ENCODE results near the gene SLC25A6. TPM values are rescaled to one million over a fixed set of nuclear protein-coding genes. Genes with fewer than 3 reads are reported as not detected.
A peak's percentile ranks its signal among the peaks of the same experiment; 100 is the strongest.
"Not testable (repeated sequence)": the region's sequence is repeated elsewhere in the genome, so short reads cannot be mapped to it uniquely, and the experiment has no call there.

The SLC25A6 gene
- total RNA-seq, 6 experiments from 2014 or later, result 44.3 to 87.8 (median 57.0) TPM

DNA sequence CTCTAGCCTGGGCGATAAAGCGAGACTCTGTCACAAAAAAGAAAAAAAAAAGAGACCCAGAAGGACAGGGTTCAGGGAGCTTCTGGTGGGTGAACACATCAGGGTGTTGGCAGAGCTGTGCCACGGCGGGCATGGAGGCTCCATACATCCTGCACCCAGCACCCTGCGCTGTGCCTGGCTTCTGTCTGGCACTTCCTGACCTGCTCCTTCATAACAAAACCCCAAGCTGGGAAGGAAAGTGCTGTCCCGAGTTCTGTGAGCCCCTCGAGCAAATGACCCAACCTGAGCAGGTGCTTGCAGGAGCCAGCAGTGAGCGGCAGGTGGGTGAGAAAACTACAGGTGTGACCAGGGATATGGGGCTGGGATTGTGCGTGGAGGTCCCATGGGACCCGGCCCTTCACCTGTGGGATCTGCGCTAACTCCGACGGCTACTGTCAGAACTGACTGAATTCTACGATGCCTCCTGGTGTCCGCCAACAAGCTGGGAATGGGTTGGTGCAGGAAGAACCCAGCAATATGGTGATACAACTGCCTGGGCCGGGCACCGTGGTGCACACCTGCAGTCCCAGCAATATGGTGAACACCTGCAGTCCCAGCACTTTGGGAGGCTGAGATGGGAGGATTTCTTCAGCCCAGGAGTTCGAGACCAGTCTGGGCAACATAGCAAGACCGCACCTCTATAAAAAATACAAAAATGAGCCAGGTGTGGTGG, 41.9 kb upstream of the SLC25A6 start:
- TF ChIP-seq POLR2A (IDR thresholded peaks at IDR 0.05), result no peak
- TF ChIP-seq, protein P1, sequence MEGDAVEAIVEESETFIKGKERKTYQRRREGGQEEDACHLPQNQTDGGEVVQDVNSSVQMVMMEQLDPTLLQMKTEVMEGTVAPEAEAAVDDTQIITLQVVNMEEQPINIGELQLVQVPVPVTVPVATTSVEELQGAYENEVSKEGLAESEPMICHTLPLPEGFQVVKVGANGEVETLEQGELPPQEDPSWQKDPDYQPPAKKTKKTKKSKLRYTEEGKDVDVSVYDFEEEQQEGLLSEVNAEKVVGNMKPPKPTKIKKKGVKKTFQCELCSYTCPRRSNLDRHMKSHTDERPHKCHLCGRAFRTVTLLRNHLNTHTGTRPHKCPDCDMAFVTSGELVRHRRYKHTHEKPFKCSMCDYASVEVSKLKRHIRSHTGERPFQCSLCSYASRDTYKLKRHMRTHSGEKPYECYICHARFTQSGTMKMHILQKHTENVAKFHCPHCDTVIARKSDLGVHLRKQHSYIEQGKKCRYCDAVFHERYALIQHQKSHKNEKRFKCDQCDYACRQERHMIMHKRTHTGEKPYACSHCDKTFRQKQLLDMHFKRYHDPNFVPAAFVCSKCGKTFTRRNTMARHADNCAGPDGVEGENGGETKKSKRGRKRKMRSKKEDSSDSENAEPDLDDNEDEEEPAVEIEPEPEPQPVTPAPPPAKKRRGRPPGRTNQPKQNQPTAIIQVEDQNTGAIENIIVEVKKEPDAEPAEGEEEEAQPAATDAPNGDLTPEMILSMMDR (IDR thresholded peaks at IDR 0.05), result no peak
- H3K9me3 ChIP-seq, result no peaks in the 10 kb centered on the region
- peaks cover 0 to 2% (median 0%) of the 10 kb centered on the region in 4 donors for H3K36me3 ChIP-seq
- no peaks in the 10 kb centered on the region for H3K4me1 ChIP-seq
- DNase-seq, result peak in 1 of 3 donors; percentile 40
- peak in 1 of 4 donors; percentile 20 for ATAC-seq
- intact Hi-C loops (cut with DNase I), result no loop called here
- H3K27ac ChIP-seq, result no peak overlapping the region
- 90% methylated on average over 5 of the region's 19 CpGs for WGBS (ENCODE audit: insufficient coverage, low coverage, low lambda C conversion rate, missing lambda C conversion rate)
- H3K4me3 ChIP-seq, result no peak overlapping the region
- H3K27me3 ChIP-seq, result no peaks in the 10 kb centered on the region

DNA sequence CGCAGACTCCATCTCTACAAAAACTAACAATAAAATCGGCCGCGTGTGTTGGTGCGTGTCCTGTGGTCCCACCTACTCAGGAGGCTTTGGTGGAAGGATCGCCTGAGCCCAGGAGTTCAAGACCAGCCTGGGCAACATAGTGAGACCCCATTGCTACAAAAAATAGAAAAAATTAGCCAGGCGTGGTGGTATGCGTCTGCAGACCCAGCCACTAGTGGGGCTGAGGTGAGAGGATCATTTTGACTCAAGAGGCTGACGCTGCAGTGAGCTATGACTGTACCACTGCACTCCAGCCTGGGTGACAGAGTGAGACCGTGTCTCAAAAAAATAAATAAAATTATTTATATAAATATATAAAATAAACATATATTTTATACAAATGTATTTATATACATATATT, 38.5 kb upstream of the SLC25A6 start:
- ATAC-seq (no peak), DNase-seq (no peak)
- no peak for TF ChIP-seq POLR2A (IDR thresholded peaks at IDR 0.05)
- TF ChIP-seq, protein P1 (IDR thresholded peaks at IDR 0.05), result no peak
- no peaks in the 10 kb centered on the region for H3K9me3 ChIP-seq
- H3K4me1 ChIP-seq, result no peaks in the 10 kb centered on the region
- no peaks in the 10 kb centered on the region for H3K27me3 ChIP-seq
- H3K36me3 ChIP-seq, result peaks cover 0 to 1% (median 0%) of the 10 kb centered on the region in 4 donors
- H3K27ac ChIP-seq, result no peak overlapping the region
- intact Hi-C loops (cut with DNase I), result no loop called here
- no peak overlapping the region for H3K4me3 ChIP-seq
- WGBS (ENCODE audit: insufficient coverage, low coverage, low lambda C conversion rate, missing lambda C conversion rate), result 93% methylated on average over 8 of the region's 10 CpGs

DNA sequence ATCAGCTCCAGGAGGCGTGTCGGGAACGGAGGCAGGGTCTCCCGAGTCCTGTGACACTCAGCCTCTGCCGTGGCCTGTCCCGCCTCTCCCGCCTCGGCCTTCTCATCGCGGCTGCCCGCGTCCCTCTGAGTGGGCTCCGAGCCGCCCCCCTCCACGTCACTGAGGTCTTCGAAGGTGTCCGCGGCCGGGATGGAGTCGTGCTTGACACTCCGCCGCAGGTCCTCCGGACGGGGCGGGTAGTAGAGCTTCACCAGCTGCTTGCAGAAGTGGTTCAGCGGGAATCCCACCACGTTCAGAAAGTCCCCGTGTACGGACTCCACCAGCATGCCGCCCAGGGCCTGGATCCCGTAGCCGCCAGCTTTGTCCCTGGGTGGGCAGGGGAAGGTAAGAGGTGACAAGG, 35.8 kb upstream of the SLC25A6 start:
- no peak for DNase-seq
- Histone ChIP-seq H3K36me3 (peaks cover 0 to 1% (median 0%) of the 10 kb centered on the region in 4 donors), H3K9me3 (no peaks in the 10 kb centered on the region), H3K4me3 (no peak overlapping the region), H3K27me3 (no peaks in the 10 kb centered on the region), H3K27ac (no peak overlapping the region), H3K4me1 (no peaks in the 10 kb centered on the region)
- peak in 1 of 4 donors; percentile 9 for ATAC-seq
- intact Hi-C loops (cut with DNase I), result no loop called here
- WGBS (ENCODE audit: insufficient coverage, low coverage, low lambda C conversion rate, missing lambda C conversion rate), result 100% methylated on average over 6 of the region's 32 CpGs
- TF ChIP-seq, protein P1 (IDR thresholded peaks at IDR 0.05), result no peak
- no peak for TF ChIP-seq POLR2A (IDR thresholded peaks at IDR 0.05)

DNA sequence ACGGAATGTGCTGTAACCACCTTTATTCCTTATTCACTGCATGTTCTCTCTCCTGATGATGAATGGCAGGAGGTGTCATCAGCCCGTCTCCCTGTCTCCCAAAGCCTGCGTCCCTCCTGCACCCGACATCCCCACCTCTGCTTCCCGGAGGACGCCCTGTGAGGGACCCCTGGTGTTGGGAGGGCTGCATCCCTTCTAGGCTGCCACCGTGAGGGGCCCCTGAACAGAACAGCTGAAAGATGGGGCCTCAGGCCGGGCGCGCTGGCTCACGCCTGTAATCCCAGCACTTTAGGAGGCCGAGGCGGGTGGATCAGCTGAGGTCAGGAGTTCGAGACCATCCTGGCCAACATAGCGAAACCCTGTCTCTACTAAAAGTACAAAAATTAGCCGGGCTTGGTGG, 34.4 kb upstream of the SLC25A6 start:
- H3K27me3 ChIP-seq; ATAC-seq; DNase-seq; H3K4me1 ChIP-seq; H3K27ac ChIP-seq; H3K9me3 ChIP-seq; intact Hi-C loops (cut with DNase I); H3K36me3 ChIP-seq; H3K4me3 ChIP-seq: not testable (repeated sequence)
- WGBS (ENCODE audit: insufficient coverage, low coverage, low lambda C conversion rate, missing lambda C conversion rate), result 100% methylated on average over 10 of the region's 16 CpGs

DNA sequence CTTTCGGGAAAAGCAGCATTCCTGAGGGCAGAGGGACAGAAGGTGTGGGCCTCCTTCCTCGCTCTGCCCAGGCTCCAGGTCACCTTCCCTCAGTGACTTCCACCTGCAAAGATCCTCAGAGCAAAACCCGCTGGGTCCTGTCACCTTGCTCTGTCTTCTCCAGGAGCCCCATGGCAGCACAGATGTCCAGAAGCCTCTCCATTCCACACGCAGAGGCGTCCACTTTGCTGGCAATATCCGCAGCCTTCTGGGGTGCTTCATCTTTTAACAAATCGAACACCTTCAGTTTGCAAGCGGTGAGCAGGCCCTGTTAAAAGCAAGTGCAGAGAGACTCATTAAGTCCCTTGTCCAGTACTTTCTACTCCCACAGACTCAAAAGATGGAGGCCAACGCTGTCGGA, 33.5 kb upstream of the SLC25A6 start:
- Histone ChIP-seq H3K27ac (no peak overlapping the region), H3K36me3 (peaks cover 0 to 3% (median 0%) of the 10 kb centered on the region in 4 donors), H3K27me3 (no peaks in the 10 kb centered on the region), H3K4me1 (no peaks in the 10 kb centered on the region), H3K4me3 (no peak overlapping the region), H3K9me3 (no peaks in the 10 kb centered on the region)
- ATAC-seq, result no peak
- intact Hi-C loops (cut with DNase I), result no loop called here
- no peak for TF ChIP-seq POLR2A (IDR thresholded peaks at IDR 0.05)
- TF ChIP-seq, protein P1 (IDR thresholded peaks at IDR 0.05), result no peak
- no peak for DNase-seq
- 71% methylated on average over 6 of the region's 10 CpGs for WGBS (ENCODE audit: insufficient coverage, low coverage, low lambda C conversion rate, missing lambda C conversion rate)

All from right lobe of liver (tissue), 6 donors.